ENCODE data around the gene CLEC20A.

- TF ChIP-seq BCL11A (tag by site-specific recombination; IDR thresholded peaks at IDR 0.05; ENCODE audit: low read depth) (no peak), CTCF (tag by site-specific recombination; IDR thresholded peaks at IDR 0.05) (no peak), ZNF416 (tag by site-specific recombination; IDR thresholded peaks at IDR 0.05) (no peak), ZNF571 (tag by site-specific recombination; IDR thresholded peaks at IDR 0.05) (no peak), ZNF660 (tag by site-specific recombination; IDR thresholded peaks at IDR 0.05) (no peak), REST (tag by site-specific recombination; IDR thresholded peaks at IDR 0.05) (no peak)
These were observed 31.6 kb upstream of the CLEC20A start for GRCh38 chr1:178528228-178528952.
